GM19372 (cell line): ENCODE data around the gene EIF5A2.
"Not testable (repeated sequence)": the region's sequence is repeated elsewhere in the genome, so short reads cannot be mapped to it uniquely, and the experiment has no call there.

Source experiments
- ATAC-seq: cut with Tn5 transposase; IDR thresholded peaks from one replicate; pipeline ENCODE4 v1.9.1; 2021; ENCODE audit warnings: mild to moderate bottlenecking, low read depth, moderate library complexity; ENCODE audit not compliant: unreplicated experiment

Gene EIF5A2

DNA sequence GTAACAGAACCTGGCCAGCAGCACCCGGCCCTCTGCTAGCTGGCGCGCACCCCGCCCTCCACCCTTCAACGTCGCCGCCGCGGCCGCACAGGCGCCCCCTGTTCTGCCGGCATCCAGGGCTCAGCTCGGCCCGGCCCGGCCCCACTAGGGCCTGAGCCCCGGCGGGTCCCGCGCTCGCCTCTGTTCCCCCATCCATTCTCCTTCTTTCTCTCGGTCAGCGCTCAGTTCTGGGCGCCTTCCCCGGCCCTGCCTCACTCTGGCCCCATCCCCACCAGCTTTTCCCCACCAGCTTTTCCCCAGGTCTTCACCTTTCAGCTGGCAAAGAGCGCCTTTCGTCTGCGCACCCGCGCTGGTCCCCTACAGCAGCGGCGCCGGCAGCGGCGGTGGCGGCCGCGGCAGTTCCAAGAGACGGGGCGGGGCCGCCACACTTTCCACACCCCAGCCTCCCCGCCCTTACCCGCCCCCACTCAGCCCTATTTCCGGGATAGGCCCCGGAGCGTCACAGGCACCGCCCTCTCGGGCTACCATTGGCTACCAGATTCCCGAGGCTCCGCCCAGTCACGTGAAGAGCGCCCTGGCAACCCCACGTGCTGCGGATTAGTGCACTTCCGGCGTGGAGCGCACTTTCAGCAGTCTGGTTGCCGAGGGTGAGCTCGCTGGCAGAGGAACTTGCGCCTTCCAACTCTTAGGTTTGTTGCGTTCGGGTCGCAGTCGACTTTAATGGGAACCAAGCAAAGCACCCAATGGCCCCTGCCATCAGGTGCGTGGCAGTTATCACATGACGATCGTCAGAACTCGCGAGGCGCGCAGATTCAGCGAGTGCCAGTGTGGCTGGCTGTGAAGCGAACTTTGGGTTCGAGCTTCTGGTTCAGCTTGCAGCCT, at the start of gene EIF5A2:
EIF5A2 (minus strand) TSS at position 403 of the 882 bp plus-strand sequence. CDS start 831 bp downstream, outside the sequence.
- peak; percentile 88 for ATAC-seq

DNA sequence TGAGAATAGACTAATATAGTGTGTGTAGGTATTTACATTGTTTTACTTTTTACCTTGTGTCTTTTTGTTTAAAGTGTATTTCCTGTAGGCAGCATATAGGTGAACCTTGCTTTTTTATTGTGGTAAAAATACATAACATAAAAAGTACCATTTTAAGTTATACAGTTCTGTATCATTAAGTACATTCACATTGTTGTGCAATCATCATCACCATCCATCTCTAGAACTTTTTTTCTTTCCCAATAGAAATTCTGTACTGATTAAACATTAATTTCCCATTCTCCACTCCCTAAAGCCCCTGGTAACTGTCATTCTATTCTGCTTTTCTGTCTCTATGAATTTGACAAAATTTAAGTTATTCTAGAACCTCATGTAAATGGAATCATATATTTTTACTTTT, 48.2 kb upstream of the EIF5A2 start:
- ATAC-seq = no peak

DNA sequence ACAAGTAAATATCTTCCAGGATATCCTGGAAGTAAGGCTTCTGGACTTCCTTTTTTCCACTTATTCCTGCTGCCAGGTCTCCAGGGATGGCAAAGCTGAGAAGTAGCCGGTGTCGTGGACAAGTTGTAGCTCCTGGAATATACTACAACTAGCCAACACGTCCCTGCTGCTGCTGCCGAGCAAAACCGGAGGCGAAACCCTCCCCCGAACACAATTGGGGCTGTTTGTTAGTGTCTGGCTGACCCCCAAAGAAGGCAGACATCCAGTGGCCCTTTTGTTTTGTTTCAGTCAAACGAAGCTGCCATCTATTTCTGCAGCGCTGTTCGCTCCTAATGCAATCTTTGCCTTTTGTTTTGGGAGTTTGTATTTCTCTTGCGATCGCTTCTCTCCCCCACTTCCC, 45.3 kb upstream of the EIF5A2 start:
- ATAC-seq = no peak

DNA sequence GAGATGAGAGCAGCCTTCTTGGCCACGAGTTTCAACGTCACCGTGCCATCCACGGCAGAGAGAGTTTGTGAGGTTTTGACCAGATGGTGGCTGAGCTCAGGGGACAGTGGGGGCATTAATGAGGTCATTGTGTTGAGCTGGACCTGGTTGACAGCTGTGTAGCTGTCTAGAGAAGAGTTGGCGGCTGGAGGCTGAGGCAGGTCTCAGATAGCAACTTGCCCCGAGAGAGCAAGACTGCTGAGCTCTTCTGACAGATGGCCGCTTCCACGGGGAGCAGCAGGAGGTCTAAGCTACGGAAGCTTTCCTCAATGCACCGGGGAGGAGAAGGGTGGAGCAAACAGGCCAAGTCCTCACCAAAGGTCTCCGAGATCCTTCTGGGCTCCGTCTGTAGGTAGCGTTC, 44.8 kb upstream of the EIF5A2 start:
- no peak for ATAC-seq

DNA sequence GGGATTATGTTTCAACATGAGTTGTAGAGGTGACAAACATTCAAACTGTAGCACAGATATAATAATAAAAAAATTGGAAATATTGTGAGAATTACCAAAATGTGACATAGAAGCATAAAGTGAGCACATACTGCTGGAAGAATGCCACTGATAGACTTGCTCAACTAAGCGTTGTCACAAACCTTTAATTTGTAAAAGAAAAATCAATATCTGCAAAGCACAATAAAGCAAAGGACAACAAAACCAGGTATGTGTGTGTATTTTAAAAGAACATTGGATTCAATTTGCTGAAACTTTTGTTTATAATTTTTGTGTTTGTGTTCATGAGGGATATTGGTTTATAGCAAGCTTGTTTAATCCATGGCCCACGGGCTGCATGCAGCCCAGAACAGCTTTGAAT, 40.8 kb upstream of the EIF5A2 start:
- no peak for ATAC-seq

DNA sequence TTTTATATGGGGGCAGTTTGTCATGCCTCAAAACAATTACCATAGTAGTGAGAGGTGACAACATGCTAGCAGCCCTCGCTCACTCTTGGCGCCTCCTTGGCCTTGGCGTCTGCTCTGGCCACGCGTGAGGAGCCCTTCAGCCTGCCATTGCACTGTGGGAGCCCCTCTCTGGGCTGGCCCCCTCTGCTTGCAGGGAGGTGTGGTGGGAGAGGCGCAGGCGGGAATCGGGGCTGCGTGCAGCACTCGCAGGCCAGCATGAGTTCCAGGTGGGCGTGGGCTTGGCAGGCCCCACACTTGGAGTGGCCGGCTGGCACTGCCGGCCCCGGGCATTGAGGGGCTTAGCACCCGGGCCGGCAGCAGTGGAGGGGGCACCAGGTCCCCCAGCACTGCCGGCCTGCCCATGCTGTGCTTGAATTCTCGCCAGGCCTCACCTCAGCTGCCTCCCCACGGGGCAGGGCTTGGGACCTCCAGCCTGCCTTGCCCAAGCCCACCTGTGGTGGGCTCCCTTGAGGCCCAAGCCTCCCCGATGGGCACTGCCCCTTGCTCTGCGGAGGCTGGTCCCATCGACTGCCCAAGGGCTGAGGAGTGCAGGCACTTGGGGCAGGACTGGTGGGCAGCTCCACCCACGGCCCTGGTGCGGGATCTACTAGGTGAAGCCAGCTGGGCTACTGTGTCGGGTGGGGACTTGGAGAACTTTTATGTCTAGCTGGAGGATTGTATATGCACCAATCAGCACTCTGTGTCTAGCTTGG, 38.8 kb upstream of the EIF5A2 start:
- ATAC-seq = no peak

DNA sequence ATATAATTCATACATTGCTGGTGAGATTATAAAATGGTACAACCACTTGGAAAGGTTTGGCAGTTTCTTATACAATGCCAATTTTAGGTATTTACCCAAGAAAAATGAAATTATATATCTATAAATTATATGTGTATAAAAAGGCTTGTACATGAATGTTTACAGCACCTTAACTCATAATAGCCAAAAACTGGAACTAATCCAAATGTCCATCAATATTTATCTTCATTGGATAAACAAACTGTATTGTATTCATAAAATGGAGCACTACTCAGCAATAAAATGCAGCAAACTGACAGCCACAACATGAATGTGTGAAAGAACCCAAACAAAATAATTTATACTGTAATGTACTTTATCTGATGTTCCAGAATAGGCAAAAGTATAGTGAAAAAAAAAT, 33.6 kb upstream of the EIF5A2 start:
- no peak for ATAC-seq

DNA sequence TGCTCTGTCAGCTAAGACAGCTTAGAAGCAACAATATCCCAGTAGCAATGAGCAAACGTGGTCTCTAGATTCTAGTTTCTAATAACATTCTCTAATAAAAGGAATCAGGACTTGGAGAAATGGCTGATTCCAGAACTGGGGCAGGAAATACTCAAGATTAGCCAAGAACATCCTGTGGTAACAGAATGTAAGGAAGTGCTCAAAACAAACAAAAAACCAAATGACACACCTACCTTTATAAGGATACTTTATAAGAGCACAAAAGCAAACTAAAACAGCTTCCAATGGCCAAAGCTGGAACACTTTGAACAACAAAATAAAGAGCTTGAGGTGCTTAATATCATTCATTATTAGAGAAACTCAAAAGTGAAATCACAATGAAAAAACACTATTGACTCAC, 33.1 kb upstream of the EIF5A2 start:
- no peak for ATAC-seq

DNA sequence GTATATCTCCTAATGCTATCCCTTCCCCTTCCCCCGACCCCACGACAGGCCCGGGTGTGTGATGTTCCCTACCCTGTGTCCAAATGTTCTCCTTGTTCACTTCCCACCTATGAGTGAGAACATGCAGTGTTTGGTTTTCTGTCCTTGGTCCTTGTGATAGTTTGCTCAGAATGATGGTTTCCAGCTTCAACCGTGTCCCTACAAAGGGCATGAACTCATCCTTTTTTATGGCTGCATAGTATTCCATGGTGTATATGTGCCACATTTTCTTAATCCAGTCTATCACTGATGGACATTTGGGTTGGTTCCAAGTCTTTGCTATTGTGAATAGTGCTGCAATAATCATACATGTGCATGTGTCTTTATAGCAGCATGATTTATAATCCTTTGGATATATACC, 24.6 kb upstream of the EIF5A2 start:
- ATAC-seq = not testable (repeated sequence)

DNA sequence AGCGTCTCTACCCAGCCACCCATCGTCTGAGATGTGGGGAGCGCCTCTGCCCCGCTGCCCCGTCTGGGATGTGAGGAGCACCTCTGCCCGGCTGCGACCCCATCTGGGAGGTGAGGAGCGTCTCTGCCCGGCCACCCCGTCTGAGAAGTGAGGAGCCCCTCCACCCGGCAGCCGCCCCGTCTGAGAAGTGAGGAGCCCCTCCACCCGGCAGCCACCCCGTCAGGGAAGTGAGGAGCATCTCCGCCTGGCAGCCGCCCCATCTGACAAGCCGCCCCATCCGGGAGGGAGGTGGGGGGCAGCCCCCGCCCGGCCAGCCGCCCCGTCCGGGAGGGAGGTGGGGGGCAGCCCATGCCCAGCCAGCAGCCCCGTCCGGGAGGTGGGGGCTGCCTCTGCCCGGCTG, 15.1 kb upstream of the EIF5A2 start:
- not testable (repeated sequence) for ATAC-seq

DNA sequence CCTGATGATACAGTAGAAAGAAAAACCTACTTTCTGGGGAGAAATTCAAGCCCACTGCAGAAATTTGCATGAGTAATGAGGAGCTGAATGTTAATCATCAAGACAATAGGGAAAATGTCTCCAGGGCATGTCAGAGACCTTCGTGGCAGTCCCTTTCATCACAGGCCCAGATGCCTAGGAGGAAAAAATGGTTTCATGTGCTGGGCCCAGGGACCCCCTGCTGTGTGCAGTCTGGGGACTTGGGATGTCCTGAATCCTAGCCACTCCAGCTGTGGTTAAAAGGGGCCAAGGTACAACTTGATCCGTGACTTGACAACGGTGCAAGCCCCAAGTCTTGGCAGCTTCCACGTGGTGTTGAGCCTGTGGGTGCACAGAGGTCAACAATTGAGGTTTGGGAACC, 10.3 kb upstream of the EIF5A2 start:
- ATAC-seq = no peak

DNA sequence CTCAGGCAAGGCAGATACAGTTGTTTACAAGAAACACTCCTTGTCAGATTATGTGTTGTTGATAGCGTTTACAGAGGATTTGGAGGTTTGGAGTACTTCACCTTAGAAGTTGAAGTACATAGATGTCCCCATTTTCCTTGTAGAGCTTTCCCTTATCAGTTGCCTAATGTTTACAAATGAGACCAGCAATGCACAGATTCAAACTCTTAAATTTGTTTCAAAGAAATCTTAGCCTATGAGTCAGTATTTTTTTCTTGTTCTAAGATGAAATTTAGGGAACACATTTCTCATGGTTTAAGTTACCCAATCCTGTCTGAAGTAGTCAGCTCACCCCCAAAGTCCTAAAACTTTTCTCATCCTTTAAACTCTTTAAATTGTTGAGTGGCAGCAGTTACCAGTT, 6.3 kb upstream of the EIF5A2 start:
- no peak for ATAC-seq

DNA sequence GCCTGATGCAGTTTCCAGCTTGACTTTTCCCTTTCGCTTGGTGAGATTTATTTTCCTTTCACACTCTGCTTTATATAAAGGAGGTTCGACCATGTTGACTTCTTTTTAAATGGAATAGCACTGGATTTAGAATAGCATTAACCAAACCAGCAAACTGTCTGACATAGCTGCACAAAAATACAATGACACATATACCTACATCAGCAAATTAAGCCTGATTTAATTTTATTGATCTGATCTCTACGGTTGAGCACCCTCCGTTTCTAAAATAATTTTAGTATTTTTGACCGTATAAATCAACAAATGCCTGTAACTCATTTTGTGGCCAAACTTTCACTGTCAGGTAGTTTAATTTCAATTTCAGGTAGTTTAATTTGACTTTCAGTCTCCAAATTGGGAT, 5.8 kb upstream of the EIF5A2 start:
- ATAC-seq = no peak

DNA sequence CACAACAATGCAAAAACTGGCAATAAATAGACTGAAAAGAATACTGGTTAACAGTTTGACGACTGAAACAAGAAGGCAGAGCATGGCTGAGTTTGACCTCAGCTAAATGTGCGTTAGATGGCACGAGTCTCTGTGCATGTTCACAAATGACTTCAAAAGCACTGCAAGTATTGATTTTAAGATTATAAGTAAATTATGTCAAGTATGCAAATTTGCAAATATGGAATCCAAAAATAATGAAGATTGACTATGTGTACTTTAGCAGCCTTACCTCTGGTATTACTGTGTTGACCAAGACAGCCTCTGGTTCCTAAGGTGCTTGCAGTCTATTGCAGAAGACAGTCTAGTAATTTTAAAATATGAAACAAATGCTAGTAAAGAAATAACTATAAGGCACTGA, 2.6 kb upstream of the EIF5A2 start:
- ATAC-seq = no peak

DNA sequence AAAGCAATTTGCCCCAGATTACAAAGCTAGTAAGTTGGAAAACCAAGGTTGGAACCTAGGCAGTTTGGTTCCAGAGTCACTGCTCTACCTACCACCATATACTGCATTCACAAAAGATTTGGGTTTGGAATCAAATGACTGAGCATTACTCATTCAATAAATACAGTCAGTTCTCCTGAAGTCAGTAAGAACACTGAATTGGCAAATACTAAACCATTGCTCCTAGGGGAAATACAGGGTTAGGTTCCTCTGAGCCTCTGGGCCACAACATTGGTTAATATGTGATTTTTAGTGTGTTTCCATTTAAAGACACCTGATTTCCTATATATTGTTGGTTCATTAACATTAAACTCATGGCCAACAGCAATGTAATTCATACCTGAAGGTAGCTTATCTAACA, 2.1 kb upstream of the EIF5A2 start:
- no peak for ATAC-seq

DNA sequence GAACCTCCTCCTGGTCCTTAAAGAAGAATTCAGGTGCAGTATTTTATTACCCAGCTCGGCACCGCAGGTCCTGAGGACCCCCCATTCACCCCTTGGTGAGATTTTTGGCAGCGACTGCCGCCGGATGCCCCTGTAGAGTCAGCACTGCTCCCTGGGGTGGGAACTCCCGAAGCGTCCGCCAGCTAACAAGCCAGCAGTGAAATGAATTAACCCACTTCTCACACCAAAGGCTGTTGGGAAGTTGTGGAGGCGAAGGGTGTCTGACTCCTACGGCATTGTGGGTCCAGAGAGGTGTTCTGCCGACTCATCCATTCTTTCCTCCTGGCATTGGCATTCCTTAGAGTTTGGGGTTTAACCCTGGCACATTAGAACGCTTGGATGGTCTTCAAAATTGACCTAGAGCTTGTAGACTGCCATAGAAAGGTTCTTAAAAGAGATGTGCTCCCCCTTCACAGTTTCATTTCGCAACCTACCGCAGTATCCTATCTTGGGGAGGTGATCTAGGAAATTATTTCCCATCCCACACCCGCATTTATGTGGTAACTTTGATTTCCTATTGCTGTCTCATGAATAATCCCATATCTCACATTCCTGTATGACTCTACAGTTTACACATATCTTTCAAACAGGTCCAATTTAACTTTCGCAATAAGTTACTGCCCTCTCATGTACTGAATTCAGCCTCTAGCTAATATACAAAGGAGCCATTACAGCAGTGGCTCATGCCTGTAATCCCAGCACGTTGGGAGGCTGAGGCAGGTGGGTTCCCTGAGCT, 879 bp upstream of the EIF5A2 start:
- no peak for ATAC-seq

DNA sequence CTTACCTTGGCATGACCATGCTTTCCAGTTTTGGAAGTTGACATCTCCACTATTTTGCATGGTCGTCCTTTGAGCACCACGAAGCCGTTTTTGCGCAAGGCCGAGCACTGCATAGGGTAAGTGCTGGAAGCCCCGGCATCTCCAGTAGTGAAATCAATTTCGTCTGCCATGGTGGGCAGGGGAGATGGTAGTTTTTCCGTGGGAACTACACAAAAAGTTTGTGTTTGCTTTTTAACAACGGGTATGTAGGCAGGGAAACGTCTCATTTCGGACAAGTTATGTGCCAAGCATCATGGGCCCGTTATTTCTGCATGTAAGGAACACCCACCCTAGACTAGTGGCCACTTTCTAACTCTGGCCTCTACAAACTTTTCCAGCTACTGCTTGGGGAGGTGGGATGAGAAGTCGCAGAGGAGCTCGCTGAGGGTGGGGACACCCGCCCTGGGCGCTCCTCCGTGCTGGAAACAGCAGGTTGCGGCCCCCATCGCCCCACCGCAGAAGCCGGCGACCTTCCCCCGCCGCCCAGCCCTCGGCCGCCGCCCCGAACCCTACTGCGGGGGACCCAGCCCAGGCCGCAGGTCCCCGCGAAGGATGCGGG, 701 bp downstream of the EIF5A2 start:
- peak; percentile 6 for ATAC-seq

DNA sequence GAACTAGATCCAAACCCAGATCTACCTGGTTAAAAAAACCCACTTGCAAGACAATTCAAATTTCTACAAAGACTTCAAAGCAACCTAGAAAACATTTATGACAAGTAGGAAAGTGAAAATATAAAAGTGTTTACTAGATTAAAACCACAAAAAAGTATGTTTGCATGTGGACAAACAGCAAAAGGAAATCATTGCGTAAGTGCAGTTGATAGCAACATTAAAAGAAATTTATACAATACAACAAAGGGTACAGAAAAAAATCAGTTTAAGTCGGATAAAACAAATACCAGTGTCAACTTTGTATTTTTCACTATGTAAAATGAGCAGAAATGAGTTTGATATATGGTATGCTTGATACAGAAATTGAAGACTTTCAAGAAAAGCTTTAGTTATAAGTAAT, 2.6 kb downstream of the EIF5A2 start:
- ATAC-seq = no peak

DNA sequence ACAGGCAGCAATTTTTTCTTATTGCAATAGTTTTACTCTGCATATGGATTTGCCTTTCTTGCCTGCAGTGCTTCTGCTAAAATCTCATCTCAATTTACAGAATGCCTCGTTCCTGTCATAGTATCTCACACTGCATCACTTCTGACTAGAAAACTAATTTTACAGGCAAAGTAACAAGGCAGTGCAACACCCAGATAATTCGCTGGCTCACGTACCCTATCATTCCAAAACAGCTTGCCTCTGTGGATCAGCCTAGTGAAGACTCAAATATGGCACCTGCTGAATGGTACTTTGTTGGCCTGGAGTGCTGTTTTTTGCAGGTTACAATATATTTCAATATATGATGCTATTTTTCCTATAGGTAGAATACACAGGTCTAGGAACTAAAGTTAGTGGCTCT, 5.3 kb downstream of the EIF5A2 start:
- ATAC-seq = no peak

DNA sequence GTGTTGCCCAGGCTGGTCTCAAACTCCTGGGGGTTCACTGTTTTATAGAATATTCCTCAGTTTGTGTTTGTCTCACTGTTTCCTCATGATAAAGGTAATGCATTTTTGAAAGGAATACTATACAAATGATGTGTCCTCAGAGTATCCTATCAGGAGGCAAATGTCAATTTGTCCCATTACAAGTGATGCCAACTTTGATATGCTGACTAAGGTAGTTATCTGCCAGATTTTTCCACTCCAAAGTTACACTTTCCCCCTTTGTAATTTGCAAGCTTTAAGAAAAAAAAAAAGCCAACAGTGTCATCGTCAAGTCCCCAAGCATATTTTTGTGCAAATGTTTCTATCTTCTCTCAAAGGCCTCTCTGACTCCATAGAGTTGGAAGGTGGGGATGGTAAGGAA, 9.0 kb downstream of the EIF5A2 start:
- ATAC-seq = no peak

DNA sequence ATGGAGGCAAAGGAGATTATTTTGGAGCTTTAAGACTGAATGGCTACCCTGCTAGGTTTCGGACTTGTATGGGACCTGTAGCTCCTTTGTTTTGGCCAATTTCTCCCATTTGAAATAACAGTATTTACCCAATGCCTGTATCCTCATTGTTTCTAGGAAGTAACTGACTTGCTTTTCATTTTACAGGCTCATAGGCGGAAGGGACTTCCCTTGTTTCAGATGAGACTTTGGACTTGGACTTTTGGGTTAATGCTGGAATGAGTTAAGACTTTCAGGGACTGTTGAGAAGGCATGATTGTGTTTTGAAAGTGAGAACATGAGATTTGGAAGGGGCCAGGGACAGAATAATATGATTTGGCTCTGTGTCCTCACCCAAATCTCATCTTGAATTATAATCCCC, 10.5 kb downstream of the EIF5A2 start:
- ATAC-seq = no peak
